ENCODE measurements around the gene BRAF. TPM values are rescaled to one million over a fixed set of nuclear protein-coding genes. Genes with fewer than 3 reads are reported as not detected.

The BRAF gene
- total RNA-seq, 2 donors from 2014 or later, result 19.8 to 24.7 TPM

DNA sequence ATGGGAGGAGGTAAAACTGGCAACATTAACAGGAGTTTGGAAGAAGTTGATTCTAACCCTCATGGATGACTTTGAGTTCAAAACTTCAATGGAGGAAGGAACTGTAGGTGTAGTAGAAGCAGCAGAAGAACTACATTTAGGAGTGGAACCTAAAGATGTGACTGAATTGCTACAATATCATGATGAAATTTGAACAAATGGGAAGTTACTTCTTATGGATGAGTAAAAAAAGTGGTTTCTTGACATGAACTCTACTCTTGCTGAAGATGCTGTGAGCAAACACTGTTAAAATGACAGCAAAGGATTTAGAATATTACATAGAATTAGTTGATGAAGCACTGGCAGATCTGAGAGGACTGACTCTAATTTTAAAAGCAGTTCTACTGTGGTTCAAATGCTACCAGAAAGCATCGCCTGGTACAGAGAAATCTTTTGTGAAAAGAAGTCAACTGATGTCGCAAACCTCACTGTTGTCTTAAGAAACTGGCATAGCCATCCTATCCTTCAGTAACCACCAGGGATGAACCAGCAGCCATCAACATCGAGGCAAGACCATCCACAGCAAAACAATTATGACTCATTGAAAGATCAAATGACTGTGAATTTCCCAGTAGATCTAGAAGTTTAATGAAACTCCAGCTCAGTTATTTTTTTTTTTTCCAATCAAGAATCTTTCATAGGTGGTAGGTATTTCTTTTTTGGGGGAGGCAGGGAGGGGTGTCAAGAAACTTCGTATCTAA is 20.8 kb downstream of the BRAF start:
- no peaks in the 10 kb centered on the region for H3K36me3 ChIP-seq
- no peak overlapping the region for H3K9ac ChIP-seq (ENCODE audit: low read depth in 2 of 2, low read length in 2 of 2)
- no peaks in the 10 kb centered on the region for H3K4me1 ChIP-seq
- intact Hi-C loops (cut with DNase I), result no loop called here
- DNase-seq, result no peak
- no peaks in the 10 kb centered on the region for H3K9me3 ChIP-seq
- no peak overlapping the region for H3K4me3 ChIP-seq
- no peaks in the 10 kb centered on the region for H3K27me3 ChIP-seq
- no peak overlapping the region for H3K27ac ChIP-seq
- TF ChIP-seq, protein P1, sequence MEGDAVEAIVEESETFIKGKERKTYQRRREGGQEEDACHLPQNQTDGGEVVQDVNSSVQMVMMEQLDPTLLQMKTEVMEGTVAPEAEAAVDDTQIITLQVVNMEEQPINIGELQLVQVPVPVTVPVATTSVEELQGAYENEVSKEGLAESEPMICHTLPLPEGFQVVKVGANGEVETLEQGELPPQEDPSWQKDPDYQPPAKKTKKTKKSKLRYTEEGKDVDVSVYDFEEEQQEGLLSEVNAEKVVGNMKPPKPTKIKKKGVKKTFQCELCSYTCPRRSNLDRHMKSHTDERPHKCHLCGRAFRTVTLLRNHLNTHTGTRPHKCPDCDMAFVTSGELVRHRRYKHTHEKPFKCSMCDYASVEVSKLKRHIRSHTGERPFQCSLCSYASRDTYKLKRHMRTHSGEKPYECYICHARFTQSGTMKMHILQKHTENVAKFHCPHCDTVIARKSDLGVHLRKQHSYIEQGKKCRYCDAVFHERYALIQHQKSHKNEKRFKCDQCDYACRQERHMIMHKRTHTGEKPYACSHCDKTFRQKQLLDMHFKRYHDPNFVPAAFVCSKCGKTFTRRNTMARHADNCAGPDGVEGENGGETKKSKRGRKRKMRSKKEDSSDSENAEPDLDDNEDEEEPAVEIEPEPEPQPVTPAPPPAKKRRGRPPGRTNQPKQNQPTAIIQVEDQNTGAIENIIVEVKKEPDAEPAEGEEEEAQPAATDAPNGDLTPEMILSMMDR (IDR thresholded peaks at IDR 0.05), result no peak

GRCh38 chr7:140902303-140902953 is 22.3 kb downstream of the BRAF start:
- Histone ChIP-seq H3K9ac (ENCODE audit: low read depth in 2 of 2, low read length in 2 of 2) (no peak overlapping the region), H3K27me3 (no peaks in the 10 kb centered on the region), H3K27ac (no peak overlapping the region), H3K36me3 (no peaks in the 10 kb centered on the region), H3K4me1 (no peaks in the 10 kb centered on the region), H3K4me3 (no peak overlapping the region), H3K9me3 (no peaks in the 10 kb centered on the region)
- TF ChIP-seq, protein P1 (IDR thresholded peaks at IDR 0.05), result no peak
- intact Hi-C loops (cut with DNase I), result no loop called here
- DNase-seq, result no peak

DNA sequence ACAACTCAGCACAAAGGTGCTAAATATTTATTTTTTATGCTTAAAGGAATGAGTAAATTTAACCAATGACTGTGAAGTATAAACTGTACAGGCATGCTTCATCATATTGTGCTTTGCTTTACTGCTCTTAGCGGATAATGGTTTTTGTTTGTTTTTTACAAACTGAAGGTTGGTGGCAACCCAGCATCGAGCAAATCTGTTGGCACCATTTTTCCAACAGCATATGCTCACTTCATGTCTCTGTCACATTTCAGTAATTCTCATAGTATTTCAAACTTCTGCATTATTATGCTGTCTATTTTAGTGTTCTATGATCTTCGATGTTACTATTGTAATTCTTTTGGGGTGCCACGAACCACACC is 22.8 kb downstream of the BRAF start:
- H3K4me1 ChIP-seq, result no peaks in the 10 kb centered on the region
- H3K27ac ChIP-seq, result no peak overlapping the region
- TF ChIP-seq, protein P1 (IDR thresholded peaks at IDR 0.05), result no peak
- H3K27me3 ChIP-seq, result no peaks in the 10 kb centered on the region
- H3K9me3 ChIP-seq, result no peaks in the 10 kb centered on the region
- intact Hi-C loops (cut with DNase I), result no loop called here
- no peak overlapping the region for H3K9ac ChIP-seq (ENCODE audit: low read depth in 2 of 2, low read length in 2 of 2)
- no peak for DNase-seq
- H3K4me3 ChIP-seq, result no peak overlapping the region
- no peaks in the 10 kb centered on the region for H3K36me3 ChIP-seq

GRCh38 chr7:140899883-140900282 is 24.8 kb downstream of the BRAF start:
- H3K27me3 ChIP-seq, result no peaks in the 10 kb centered on the region
- H3K4me1 ChIP-seq, result no peaks in the 10 kb centered on the region
- H3K27ac ChIP-seq, result no peak overlapping the region
- no peaks in the 10 kb centered on the region for H3K9me3 ChIP-seq
- H3K36me3 ChIP-seq, result no peaks in the 10 kb centered on the region
- no peak overlapping the region for H3K4me3 ChIP-seq
- DNase-seq, result no peak
- TF ChIP-seq, protein P1 (IDR thresholded peaks at IDR 0.05), result no peak
- H3K9ac ChIP-seq (ENCODE audit: low read depth in 2 of 2, low read length in 2 of 2), result no peak overlapping the region
- intact Hi-C loops (cut with DNase I), result no loop called here

DNA sequence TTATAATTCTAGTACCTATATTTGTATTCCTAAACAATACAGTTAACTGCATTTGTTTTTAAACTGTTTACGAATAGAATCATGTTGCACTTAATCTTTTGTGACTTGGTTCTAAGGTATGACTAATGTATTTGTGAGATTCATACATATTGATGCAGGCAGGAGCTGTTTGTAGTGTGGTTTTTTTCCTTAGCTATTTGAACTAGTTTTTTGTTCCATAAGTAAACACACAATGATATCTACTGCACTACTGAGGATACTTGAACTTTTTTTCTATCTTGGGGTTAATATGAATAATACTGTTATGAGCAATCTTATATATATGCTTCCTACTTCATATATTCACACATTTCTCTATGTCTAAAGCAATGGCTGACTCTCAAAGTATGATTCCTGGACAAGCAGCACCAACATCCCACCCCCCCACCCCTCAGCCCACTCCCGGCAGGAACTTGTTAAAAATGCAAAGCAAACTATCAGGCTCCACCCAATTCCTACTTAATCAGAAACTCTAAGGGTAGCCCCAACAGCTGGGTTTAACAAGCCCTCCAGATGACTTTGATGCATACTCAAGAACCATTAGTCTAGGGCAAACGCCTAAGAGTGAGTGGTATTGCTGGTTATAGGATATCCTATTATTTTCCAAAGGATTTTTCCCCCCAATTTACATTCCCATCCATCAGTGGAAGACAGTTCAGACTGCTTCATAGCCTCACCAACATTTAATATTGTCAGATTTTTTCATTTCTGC is 25.8 kb downstream of the BRAF start:
- Histone ChIP-seq H3K4me3 (no peak overlapping the region), H3K36me3 (no peaks in the 10 kb centered on the region), H3K9me3 (no peaks in the 10 kb centered on the region), H3K27me3 (no peaks in the 10 kb centered on the region), H3K4me1 (no peaks in the 10 kb centered on the region), H3K9ac (ENCODE audit: low read depth in 2 of 2, low read length in 2 of 2) (no peak overlapping the region), H3K27ac (no peak overlapping the region)
- intact Hi-C loops (cut with DNase I), result no loop called here
- TF ChIP-seq, protein P1 (IDR thresholded peaks at IDR 0.05), result no peak
- DNase-seq, result no peak
